ENCODE data around the gene PLXNA1.

Gene PLXNA1

GRCh38 chr3:126988451-126989021, 5.6 kb downstream of the PLXNA1 start:
- no peak for DNase-seq

GRCh38 chr3:126989316-126990023, 6.6 kb downstream of the PLXNA1 start:
- no peak for DNase-seq

- DNase-seq = no peak
These were observed 7.2 kb downstream of the PLXNA1 start for GRCh38 chr3:126990024-126990700.

GRCh38 chr3:126990890-126991289, 8.0 kb downstream of the PLXNA1 start:
- no peak for DNase-seq

- DNase-seq = no peak
These were observed 8.7 kb downstream of the PLXNA1 start for GRCh38 chr3:126991366-126992200.

- DNase-seq = no peak
These were observed 9.3 kb downstream of the PLXNA1 start for GRCh38 chr3:126992216-126992615.

- DNase-seq = no peak
These were observed 9.9 kb downstream of the PLXNA1 start for GRCh38 chr3:126992776-126993175.

GRCh38 chr3:126993436-126993835, 10.5 kb downstream of the PLXNA1 start:
- DNase-seq = no peak

- no peak for DNase-seq
These were observed 11.8 kb downstream of the PLXNA1 start for GRCh38 chr3:126994661-126995245.

GRCh38 chr3:126995254-126995780, 12.4 kb downstream of the PLXNA1 start:
- DNase-seq = no peak

- DNase-seq = no peak
These were observed 13.1 kb downstream of the PLXNA1 start for GRCh38 chr3:126995926-126996512.

- DNase-seq = no peak
These were observed 14.0 kb downstream of the PLXNA1 start for GRCh38 chr3:126996905-126997304.

GRCh38 chr3:126997455-126998038, 14.6 kb downstream of the PLXNA1 start:
- no peak for DNase-seq

- DNase-seq = no peak
These were observed 15.4 kb downstream of the PLXNA1 start for GRCh38 chr3:126998320-126998719.

GRCh38 chr3:126998728-126999127, 15.8 kb downstream of the PLXNA1 start:
- DNase-seq = no peak

- DNase-seq = no peak
These were observed 16.5 kb downstream of the PLXNA1 start for GRCh38 chr3:126999383-126999782.

- DNase-seq = no peak
These were observed 17.2 kb downstream of the PLXNA1 start for GRCh38 chr3:127000119-127000518.

- DNase-seq = no peak
These were observed 17.8 kb downstream of the PLXNA1 start for GRCh38 chr3:127000761-127001160.

- DNase-seq = no peak
These were observed 18.7 kb downstream of the PLXNA1 start for GRCh38 chr3:127001486-127002194.

- no peak for DNase-seq
These were observed 19.6 kb downstream of the PLXNA1 start for GRCh38 chr3:127002195-127003174.
